K562 (cell line): ENCODE measurements around the gene SLC12A3.

Experiments
- CEBPB ChIP-seq: fragments of 450-650 bp; IDR thresholded peaks from 2 replicates; pipeline ENCODE4 v1.6.1; 2016; ENCODE audit warnings: missing genetic modification characterization, missing compliant biosample characterization
- CREM ChIP-seq: IDR thresholded peaks from 2 replicates; pipeline ENCODE4 v1.6.1; 2014; ENCODE audit warnings: antibody characterized with exemption, low read depth
- EHMT2 ChIP-seq: fragments of 450-650 bp; IDR thresholded peaks from 2 replicates; pipeline ENCODE4 v1.6.1; 2018; ENCODE audit warnings: antibody characterized with exemption
- MYBL2 ChIP-seq, 2 experiments: fragments of 450-650 bp in 1 of 2; sonication (generic) in 1 of 2; formaldehyde crosslinking in 1 of 2; IDR thresholded peaks; 2 replicates each; pipeline versions ENCODE4 v1.6.1 to v1.8.1; 2017 to 2022; ENCODE audit warnings: borderline replicate concordance in 1 of 2, inconsistent platforms in 1 of 2, low read depth in 1 of 2, mild to moderate bottlenecking in 1 of 2, missing genetic modification reagents in 1 of 2, moderate library complexity in 1 of 2
- RBBP5 ChIP-seq: fragments of 200-600 bp; sonication (generic); IDR thresholded peaks from 2 replicates; pipeline ENCODE4 v1.6.1; 2012; ENCODE audit warnings: borderline replicate concordance, mild to moderate bottlenecking, low read length, control low read depth, inconsistent platforms; ENCODE audit not compliant: insufficient read depth, poor library complexity, severe bottlenecking

DNA sequence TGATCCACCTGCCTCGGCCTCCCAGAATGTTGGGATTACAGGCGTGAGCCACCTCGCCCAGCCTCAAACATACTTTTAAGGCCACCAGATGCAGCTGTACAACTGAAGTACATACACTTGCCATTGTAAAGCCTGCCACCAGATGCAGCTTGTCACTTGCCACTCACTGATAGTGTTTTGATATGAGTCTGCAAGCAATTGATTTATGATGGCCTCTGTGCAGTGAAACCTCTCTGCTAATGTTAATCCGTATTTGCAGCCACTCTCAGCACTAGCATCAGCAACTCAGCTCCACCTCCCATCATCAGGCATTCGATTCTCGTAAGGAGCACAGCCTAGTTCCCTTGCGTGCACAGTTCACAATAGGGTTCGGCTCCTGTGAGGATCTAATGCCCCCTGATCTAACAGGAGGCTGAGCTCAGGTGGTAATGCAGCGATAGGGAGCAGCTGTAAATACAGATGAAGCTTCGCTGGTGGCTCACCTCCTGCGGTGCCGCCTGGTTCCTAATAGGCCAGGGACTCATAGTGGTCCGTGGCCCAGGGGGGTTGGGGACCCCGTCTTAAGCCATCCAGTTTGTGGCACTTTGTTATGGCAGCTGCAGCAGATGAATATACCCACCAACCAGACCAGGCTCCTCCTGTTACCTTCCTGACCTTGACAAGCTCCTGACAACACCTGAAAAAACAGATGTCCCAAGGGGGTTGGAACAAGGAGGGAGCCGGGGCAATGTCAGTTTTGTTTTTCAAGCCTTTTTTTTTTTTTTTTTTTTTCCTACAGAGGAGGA is 65.7 kb downstream of the SLC12A3 start:
- no peak for TF ChIP-seq CREM
- no peak for TF ChIP-seq MYBL2 (IDR thresholded peaks at IDR 0.05; ENCODE audit: low read depth)
- no peak for TF ChIP-seq MYBL2 (CRISPR knock-in tag; IDR thresholded peaks at IDR 0.05; ENCODE audit: borderline replicate concordance)
- no peak for TF ChIP-seq RBBP5
- no peak for TF ChIP-seq CEBPB
- TF ChIP-seq EHMT2 = no peak
